Stimulated activated naive CD4-positive, alpha-beta T cell (primary cell): Measurements from ENCODE around the gene CCDC88C.
"Not testable (repeated sequence)": the region's sequence is repeated elsewhere in the genome, so short reads cannot be mapped to it uniquely, and the experiment has no call there.

ENCODE experiments used
- DNase-seq, 6 experiments: peaks; one replicate each; lab custom pipeline; 2025; lab: John Stamatoyannopoulos, UW

The CCDC88C gene

GRCh38 chr14:91417120-91417982 is at the start of gene CCDC88C:
Gene CCDC88C (minus strand): TSS chr14:91417820. CDS start chr14:91417690, 130 bp downstream.
- DNase-seq, result peak; percentile 66 to 90 (median 78)

- no peak for DNase-seq
These were observed 48.6 kb upstream of the CCDC88C start for GRCh38 chr14:91466192-91466591.

- DNase-seq, result no peak
These were observed 47.1 kb upstream of the CCDC88C start for GRCh38 chr14:91464615-91465205.

- no peak for DNase-seq
These were observed 41.0 kb upstream of the CCDC88C start for GRCh38 chr14:91458612-91459011.

- no peak for DNase-seq
These were observed 38.7 kb upstream of the CCDC88C start for GRCh38 chr14:91456283-91456682.

- DNase-seq, result no peak
These were observed 37.0 kb upstream of the CCDC88C start for GRCh38 chr14:91454580-91454979.

GRCh38 chr14:91454155-91454554 is 36.5 kb upstream of the CCDC88C start:
- DNase-seq, result no peak

GRCh38 chr14:91453744-91454143 is 36.1 kb upstream of the CCDC88C start:
- peak in 1 of 6 experiments; percentile 9 for DNase-seq

GRCh38 chr14:91444335-91445020 is 26.9 kb upstream of the CCDC88C start:
- no peak for DNase-seq

- no peak for DNase-seq
These were observed 21.7 kb upstream of the CCDC88C start for GRCh38 chr14:91439345-91439744.

- no peak for DNase-seq
These were observed 21.2 kb upstream of the CCDC88C start for GRCh38 chr14:91438845-91439244.

GRCh38 chr14:91436266-91436665 is 18.6 kb upstream of the CCDC88C start:
- DNase-seq, result not testable (repeated sequence)

GRCh38 chr14:91429385-91429784 is 11.8 kb upstream of the CCDC88C start:
- no peak for DNase-seq

GRCh38 chr14:91428931-91429330 is 11.3 kb upstream of the CCDC88C start:
- not testable (repeated sequence) for DNase-seq

GRCh38 chr14:91425531-91425944 is 7.9 kb upstream of the CCDC88C start:
- DNase-seq, result not testable (repeated sequence)

GRCh38 chr14:91424813-91425530 is 7.4 kb upstream of the CCDC88C start:
- no peak for DNase-seq

GRCh38 chr14:91420686-91421085 is 3.1 kb upstream of the CCDC88C start:
- DNase-seq, result no peak

GRCh38 chr14:91419451-91419850 is 1.8 kb upstream of the CCDC88C start:
- no peak for DNase-seq

- DNase-seq, result peak in 5 of 6 experiments; percentile 70 to 91 (median 81)
These were observed 1.4 kb upstream of the CCDC88C start for GRCh38 chr14:91419044-91419397.

GRCh38 chr14:91418387-91419043 is 895 bp upstream of the CCDC88C start:
- peak; percentile 70 to 91 (median 81) for DNase-seq

- peak; percentile 66 to 90 (median 78) for DNase-seq
These were observed 365 bp upstream of the CCDC88C start for GRCh38 chr14:91417983-91418386.

GRCh38 chr14:91416744-91417119 is 888 bp downstream of the CCDC88C start:
- no peak for DNase-seq
